Ovary (tissue), 3 donors: Measurements from ENCODE around the gene TYW1B.

ENCODE experiments used
- EP300 ChIP-seq: sonication (generic); formaldehyde crosslinking; IDR thresholded peaks from one replicate; pipeline ENCODE4 v1.6.1; 2017; ENCODE audit warnings: antibody characterized with exemption
- POLR2A ChIP-seq: fragments of 450-650 bp; IDR thresholded peaks from one replicate; pipeline ENCODE4 v1.6.1; 2017; ENCODE audit warnings: antibody characterized with exemption, mild to moderate bottlenecking, moderate library complexity
- TF ChIP-seq, protein P1 (sequence below), 3 donors: fragments of 450-650 bp in 2 of 3; fragments of 200-600 bp in 1 of 3; IDR thresholded peaks; one replicate each; pipeline versions ENCODE4 v1.5.1 to v1.8.0; 2016 to 2022; ENCODE audit warnings: antibody characterized with exemption in 3 of 3, mild to moderate bottlenecking in 1 of 3
- donor health status: DM: no; HTN: no; CAD: no.

DNA sequence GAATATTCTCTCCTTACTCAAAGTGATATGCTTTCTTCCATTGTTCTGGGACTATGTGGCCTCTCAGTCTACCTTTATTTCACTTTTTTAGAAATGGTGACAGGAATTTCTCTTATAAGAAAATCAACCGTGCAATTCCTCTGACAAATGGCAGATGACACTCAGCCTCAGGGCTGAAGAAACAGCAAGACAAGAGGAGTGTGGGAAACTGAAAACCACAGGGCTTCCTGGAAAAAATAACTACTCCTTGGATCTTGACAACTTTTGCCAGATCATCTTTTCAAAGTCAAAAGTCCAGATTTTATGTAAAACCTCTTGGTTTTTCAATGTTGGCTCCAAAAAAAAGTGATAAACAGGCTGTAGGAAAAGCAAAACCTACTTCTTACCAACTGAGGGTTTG is 121.5 kb downstream of the TYW1B start:
- TF ChIP-seq POLR2A (no peak), EP300 (no peak)
- TF ChIP-seq, protein P1, sequence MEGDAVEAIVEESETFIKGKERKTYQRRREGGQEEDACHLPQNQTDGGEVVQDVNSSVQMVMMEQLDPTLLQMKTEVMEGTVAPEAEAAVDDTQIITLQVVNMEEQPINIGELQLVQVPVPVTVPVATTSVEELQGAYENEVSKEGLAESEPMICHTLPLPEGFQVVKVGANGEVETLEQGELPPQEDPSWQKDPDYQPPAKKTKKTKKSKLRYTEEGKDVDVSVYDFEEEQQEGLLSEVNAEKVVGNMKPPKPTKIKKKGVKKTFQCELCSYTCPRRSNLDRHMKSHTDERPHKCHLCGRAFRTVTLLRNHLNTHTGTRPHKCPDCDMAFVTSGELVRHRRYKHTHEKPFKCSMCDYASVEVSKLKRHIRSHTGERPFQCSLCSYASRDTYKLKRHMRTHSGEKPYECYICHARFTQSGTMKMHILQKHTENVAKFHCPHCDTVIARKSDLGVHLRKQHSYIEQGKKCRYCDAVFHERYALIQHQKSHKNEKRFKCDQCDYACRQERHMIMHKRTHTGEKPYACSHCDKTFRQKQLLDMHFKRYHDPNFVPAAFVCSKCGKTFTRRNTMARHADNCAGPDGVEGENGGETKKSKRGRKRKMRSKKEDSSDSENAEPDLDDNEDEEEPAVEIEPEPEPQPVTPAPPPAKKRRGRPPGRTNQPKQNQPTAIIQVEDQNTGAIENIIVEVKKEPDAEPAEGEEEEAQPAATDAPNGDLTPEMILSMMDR (IDR thresholded peaks at IDR 0.05), result no peak
